ENCODE measurements around the gene CYB5A. TPM values are rescaled to one million over a fixed set of nuclear protein-coding genes. Genes with fewer than 3 reads are reported as not detected.

CYB5A gene
- total and polyA plus RNA-seq, 2 of the 8 experiments (the other 6 are each of a cell fraction or from before 2014, with no cell fraction given), result 154 to 195 TPM

GRCh38 chr18:74314759-74315463 lies 23.1 kb upstream of the CYB5A start:
- Histone ChIP-seq H4K8ac (ENCODE audit: extremely low read depth, insufficient read depth, low read length) (no peak overlapping the region), H2BK5ac (ENCODE audit: low read depth, low read length) (no peak overlapping the region), H2BK15ac (ENCODE audit: low read length) (no peak overlapping the region), H4K5ac (ENCODE audit: insufficient read length, low read depth, low read length) (no peak overlapping the region), H2BK20ac (ENCODE audit: low read length) (no peak overlapping the region), H3K56ac (replicated peaks; ENCODE audit: insufficient read length, low read depth, low read length) (no peak overlapping the region), H3K79me1 (ENCODE audit: low read depth, low read length) (no peaks in the 10 kb centered on the region), H3K18ac (ENCODE audit: extremely low read depth, low read length) (no peak overlapping the region), H3K27ac (ENCODE audit: low read depth, low read length) (no peak overlapping the region), H3K14ac (ENCODE audit: insufficient read length) (no peak overlapping the region), H3K4me1 (replicated peaks in 1 of 4; ENCODE audit: control insufficient read depth in 3 of 4, insufficient read depth in 4 of 4, low read length in 3 of 4) (peaks cover 0 to 2% (median 0%) of the 10 kb centered on the region in 4 experiments; a peak in 2 of 7 replicates), H3K4ac (replicated peaks; ENCODE audit: insufficient read length, low read depth, low read length) (no peak overlapping the region), H3K9me3 (ENCODE audit: insufficient read depth in 2 of 2, low read depth in 1 of 2, low read length in 1 of 2) (peaks cover 0 to 18% of the 10 kb centered on the region in 2 experiments; a peak in 1 of 4 replicates), H3K27me3 (replicated peaks in 1 of 4; ENCODE audit: control insufficient read depth in 3 of 4, extremely low read depth in 1 of 4, insufficient read depth in 3 of 4, low read length in 3 of 4) (no peaks in the 10 kb centered on the region), H3K79me2 (ENCODE audit: control insufficient read depth in 1 of 2, insufficient read depth in 2 of 2, low read length in 2 of 2) (no peaks in the 10 kb centered on the region), H3K9ac (replicated peaks in 1 of 4; ENCODE audit: extremely low read depth in 1 of 4, low read depth in 3 of 4, low read length in 3 of 4) (no peak overlapping the region), H4K20me1 (replicated peaks in 1 of 2; ENCODE audit: control insufficient read depth in 1 of 2, insufficient read depth in 2 of 2, low read length in 2 of 2) (no peaks in the 10 kb centered on the region), H3K4me3 (ENCODE audit: extremely low read depth in 1 of 4, insufficient read depth in 2 of 4, low read depth in 3 of 4, low read length in 4 of 4) (no peak overlapping the region), H3K4me2 (ENCODE audit: insufficient read depth in 1 of 2, low read depth in 2 of 2, low read length in 2 of 2) (no peak overlapping the region), H4K91ac (replicated peaks; ENCODE audit: insufficient read length, low read length) (peak overlapping the region; percentile 10), H3K36me3 (ENCODE audit: control insufficient read depth in 2 of 4, insufficient read depth in 4 of 4, low read length in 3 of 4) (no peaks in the 10 kb centered on the region), H2BK12ac (ENCODE audit: low read depth, low read length) (no peak overlapping the region), H2BK120ac (replicated peaks; ENCODE audit: low read depth, low read length) (no peak overlapping the region), H2AFZ (ENCODE audit: low read length) (no peak overlapping the region), H3K23me2 (ENCODE audit: low read depth, low read length) (no peaks in the 10 kb centered on the region), H2AK5ac (ENCODE audit: low read depth, low read length) (no peak overlapping the region), H3K23ac (ENCODE audit: insufficient read length) (no peak overlapping the region)
- FAIRE-seq (no peak), DNase-seq (ENCODE audit: low read depth in 1 of 2, low spot score in 2 of 2) (no peak)
- ChIA-PET CTCF (ENCODE audit: partially characterized antibody) (no interaction called here), POLR2A (ENCODE audit: partially characterized antibody) (no interaction called here)
- 88 to 100% methylated on average over 1 to 22 of the region's 22 CpGs for WGBS, 2 experiments (ENCODE audit: extremely low coverage in 1 of 2, insufficient coverage in 1 of 2, insufficient read length in 1 of 2, insufficient replicate concordance in 2 of 2, low coverage in 1 of 2, low lambda C conversion rate in 2 of 2, missing lambda C conversion rate in 1 of 2)
- no peak for TF ChIP-seq BACH1 (IDR thresholded peaks at IDR 0.05; ENCODE audit: low read length)
- TF ChIP-seq TEAD4 (IDR thresholded peaks at IDR 0.05; ENCODE audit: low read depth, low read length), result no peak
- TF ChIP-seq YY1 (IDR thresholded peaks at IDR 0.05; ENCODE audit: low read depth, low read length), result no peak
- TF ChIP-seq GABPA (IDR thresholded peaks at IDR 0.05; ENCODE audit: borderline replicate concordance, insufficient read depth, low read length), result no peak
- no peak for TF ChIP-seq SIRT6 (IDR thresholded peaks at IDR 0.05; ENCODE audit: low read length)
- TF ChIP-seq ASH2L (IDR thresholded peaks at IDR 0.05; ENCODE audit: low read length), result no peak

Data from H1 (cell line).